Activated T-helper 1 cell treated with anti-CD3 and anti-CD28 coated beads, Interleukin-2, amount 50 U/mL, for 16 hours (primary cell): Measurements from ENCODE around the gene OTUD4.
A peak's percentile ranks its signal among the peaks of the same experiment; 100 is the strongest.
"Not testable (repeated sequence)": the region's sequence is repeated elsewhere in the genome, so short reads cannot be mapped to it uniquely, and the experiment has no call there.

Source experiments
- DNase-seq, 2 donors: peaks; one replicate each; pipeline ENCODE4 v3.0.0-alpha.2; 2020; ENCODE audit warnings: low read depth in 1 of 2, low spot score in 1 of 2

The OTUD4 gene, protein sequence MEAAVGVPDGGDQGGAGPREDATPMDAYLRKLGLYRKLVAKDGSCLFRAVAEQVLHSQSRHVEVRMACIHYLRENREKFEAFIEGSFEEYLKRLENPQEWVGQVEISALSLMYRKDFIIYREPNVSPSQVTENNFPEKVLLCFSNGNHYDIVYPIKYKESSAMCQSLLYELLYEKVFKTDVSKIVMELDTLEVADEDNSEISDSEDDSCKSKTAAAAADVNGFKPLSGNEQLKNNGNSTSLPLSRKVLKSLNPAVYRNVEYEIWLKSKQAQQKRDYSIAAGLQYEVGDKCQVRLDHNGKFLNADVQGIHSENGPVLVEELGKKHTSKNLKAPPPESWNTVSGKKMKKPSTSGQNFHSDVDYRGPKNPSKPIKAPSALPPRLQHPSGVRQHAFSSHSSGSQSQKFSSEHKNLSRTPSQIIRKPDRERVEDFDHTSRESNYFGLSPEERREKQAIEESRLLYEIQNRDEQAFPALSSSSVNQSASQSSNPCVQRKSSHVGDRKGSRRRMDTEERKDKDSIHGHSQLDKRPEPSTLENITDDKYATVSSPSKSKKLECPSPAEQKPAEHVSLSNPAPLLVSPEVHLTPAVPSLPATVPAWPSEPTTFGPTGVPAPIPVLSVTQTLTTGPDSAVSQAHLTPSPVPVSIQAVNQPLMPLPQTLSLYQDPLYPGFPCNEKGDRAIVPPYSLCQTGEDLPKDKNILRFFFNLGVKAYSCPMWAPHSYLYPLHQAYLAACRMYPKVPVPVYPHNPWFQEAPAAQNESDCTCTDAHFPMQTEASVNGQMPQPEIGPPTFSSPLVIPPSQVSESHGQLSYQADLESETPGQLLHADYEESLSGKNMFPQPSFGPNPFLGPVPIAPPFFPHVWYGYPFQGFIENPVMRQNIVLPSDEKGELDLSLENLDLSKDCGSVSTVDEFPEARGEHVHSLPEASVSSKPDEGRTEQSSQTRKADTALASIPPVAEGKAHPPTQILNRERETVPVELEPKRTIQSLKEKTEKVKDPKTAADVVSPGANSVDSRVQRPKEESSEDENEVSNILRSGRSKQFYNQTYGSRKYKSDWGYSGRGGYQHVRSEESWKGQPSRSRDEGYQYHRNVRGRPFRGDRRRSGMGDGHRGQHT

DNA sequence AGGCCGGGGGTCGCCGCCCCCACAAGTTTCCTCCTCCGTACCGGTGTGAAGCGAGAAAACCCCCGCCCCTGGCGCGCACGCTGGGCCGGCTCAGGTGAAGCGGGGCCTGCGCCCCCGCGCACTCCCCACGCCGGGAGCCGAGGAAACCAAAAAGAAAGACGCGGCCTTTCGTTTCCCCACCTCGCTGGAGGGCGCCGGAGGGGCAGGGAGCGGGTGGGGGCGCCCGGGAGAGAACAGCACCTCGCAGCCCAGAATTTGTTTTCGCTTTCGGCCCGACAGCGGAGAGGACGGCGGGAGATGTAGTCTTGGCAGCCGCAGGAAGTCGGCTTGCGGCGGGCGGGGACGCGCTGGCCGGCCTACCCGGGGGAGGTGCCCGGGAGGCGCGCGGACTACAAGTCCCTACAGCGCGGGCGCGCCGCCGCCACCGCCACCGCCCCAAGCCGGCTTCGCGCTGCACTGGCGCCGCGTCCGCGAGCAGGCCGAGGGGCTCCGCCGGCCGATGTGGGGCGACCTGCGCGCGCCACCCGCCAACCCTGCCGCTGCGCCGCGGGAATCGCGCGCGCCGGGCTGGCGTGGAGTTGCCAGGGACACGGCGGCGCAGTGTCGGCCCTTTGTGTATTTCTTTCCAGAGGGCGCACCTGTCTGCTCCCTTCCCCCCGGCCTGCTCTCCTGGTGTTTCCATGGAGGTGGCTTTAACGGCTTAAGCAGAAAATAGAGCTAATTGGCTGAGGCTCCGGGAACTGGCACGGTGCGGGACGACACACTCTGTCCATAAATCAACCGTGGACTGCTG is at the start of gene OTUD4:
Gene OTUD4, minus strand, starts transcription at position 292 of the 793 bp plus-strand sequence. CDS start 616 bp downstream, outside the sequence.
- DNase-seq: peak; percentile 84 to 93

DNA sequence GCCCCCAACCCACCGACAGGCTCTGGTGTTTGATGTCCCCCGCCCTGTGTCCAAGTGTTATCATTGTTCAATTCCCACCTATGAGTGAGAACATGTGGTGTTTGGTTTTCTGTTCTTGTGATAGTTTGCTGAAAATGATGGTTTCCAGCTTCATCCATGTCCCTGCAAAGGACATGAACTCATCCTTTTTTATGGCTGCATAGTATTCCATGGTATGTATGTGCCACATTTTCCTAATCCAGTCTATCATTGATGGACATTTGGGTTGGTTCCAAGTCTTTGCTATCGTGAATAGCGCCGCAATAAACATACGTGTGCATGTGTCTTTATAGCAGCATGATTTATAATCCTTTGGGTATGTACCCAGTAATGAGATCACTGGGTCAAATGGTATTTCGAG is 42.8 kb upstream of the OTUD4 start:
- DNase-seq: not testable (repeated sequence)

DNA sequence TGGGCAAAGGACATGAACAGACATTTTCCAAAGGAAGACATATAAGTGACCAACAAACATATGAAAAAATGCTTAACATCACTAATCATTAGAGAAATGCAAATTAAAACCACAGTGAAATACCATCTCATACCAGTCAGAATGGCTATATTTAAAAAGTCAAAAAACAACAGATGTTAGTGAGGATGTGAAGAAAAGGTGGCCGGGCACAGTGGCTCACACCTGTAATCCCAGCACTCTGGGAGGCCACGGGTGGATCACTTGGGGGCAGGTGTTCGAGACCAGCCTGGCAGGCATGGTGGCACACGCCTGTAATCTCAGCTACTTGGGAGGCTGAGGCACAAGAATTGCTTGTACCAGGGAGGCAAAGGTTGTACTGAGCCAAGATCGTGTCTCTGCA is 41.1 kb upstream of the OTUD4 start:
- DNase-seq: not testable (repeated sequence)

DNA sequence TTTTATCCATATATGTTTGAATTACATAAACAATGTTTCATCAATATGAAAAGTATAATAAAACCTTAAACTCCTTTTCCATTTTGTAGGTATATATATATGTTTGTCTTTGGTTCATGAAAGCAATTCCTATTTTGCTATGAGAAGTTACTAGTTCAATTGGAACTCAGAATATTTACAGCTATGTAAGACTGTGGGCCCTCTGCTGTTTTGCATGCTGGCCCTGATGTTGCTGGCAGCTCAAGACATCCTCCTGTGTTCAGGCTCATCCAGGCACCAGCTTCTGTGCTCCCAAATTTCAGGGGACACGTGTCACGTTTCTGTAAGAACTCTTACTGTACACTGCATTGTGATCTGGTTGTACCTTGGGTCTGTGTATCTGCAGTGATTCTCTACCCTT is 38.7 kb upstream of the OTUD4 start:
- no peak for DNase-seq

DNA sequence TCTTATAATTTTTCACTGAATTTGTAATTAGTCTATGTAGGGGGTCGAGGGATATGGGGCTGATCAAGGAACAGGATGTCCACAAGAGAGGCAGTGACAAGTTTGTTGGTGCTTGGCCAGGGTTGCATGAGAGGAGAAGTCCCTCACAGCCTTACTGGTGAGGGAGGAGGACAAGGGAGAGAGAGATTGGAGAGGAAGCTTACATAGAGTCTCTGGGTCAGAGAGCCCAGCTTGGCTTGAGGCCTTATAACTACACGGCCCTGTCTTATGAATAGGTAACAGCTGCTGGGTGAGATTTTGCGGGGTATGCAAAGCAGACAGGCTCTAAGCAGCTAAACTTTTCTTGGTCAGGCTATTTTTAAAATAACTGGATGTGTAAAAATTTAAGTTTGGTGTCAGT is 37.9 kb upstream of the OTUD4 start:
- no peak for DNase-seq

DNA sequence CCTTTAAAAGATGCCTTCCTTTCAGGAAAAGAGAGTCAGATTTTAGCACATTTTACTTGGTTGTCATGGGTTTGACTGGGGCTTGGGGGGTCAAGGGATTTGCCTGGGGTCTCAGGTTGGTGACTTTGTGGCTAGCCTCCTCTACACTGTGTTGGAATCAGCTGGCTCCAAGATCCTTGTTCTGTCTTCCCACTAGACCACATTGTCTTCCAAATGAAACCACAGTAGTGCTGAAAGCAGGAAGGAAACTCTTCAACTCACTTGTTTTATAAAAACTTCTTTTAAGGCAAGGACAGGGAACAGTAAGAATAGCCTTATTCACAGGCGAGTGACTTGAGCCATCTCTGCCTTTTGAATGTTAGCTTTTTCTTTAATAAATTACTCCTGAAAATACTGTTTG is 37.0 kb upstream of the OTUD4 start:
- no peak for DNase-seq

DNA sequence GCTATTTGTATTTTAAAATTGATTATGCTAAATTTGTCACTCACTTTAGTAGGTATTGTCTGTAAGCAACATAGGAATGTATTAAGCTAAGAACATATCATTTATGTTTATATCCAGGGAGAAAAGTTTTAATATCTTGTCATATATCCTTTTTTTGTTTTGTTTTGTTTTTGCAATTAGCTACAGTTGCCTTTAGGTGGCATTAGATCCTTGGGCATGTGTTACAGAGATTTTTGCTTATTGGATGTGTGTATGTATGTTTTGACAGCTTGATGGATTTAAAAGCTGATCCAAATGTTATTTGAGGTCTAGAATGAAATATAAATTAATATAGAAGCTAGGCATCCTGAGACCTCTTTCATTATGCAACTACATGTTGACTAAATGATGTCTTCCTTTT is 36.1 kb upstream of the OTUD4 start:
- DNase-seq: no peak

DNA sequence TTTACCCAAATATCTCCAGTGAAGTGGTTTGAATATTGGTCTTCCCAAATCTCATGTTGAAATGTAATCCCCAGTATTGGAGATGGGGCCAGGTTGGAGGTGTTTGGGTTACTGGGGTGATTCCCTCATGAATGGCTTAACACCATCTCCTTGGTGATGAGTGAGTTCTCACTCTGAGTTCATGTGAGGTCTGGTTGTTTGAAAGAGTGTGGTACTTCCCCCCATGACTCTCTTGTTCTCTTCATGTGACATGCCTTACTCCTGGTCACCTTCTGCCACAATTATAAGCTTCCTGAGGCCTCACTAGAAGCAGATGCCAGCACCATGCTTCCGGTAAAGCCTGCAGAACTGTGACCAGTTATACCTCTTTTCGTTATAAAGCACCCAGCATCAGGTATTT is 32.9 kb upstream of the OTUD4 start:
- DNase-seq: no peak

DNA sequence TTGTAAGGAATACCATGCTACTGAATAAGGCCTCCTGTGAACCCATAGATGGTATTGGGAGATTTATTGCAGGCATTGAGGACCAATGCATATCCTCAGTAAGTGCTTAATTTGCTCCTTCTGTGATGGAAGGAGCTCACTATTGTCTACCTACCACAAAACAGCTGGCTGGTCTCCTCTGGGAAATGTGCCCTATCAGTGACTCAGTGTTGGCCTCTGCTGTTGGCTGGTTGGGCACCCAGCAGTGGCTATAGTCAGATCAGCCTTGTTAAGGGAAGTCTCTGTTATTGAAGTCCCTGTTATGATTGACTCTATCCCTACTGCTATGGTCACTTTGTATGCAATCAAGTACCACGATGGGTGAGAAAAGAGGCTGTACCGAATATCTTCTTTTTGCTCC is 27.5 kb upstream of the OTUD4 start:
- DNase-seq: no peak

DNA sequence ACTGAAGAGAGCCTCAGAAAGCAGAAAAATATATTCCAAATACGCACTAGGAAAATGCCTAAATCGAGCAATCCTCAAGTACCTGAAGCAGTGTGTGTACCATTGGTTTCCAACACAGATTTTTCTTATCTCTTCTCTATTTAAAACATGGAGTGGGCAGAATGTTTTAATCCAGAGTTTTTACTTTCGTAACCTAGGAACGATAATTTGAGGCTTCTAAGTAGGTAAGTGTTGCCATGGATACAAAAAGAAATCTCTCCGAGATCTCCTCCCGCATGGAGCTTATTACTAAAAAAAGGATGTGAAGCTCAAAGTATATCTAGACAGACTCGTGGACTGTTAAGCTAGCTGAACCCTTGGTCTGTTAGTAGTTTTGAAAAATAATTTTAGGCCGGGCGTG is 23.0 kb upstream of the OTUD4 start:
- no peak for DNase-seq

DNA sequence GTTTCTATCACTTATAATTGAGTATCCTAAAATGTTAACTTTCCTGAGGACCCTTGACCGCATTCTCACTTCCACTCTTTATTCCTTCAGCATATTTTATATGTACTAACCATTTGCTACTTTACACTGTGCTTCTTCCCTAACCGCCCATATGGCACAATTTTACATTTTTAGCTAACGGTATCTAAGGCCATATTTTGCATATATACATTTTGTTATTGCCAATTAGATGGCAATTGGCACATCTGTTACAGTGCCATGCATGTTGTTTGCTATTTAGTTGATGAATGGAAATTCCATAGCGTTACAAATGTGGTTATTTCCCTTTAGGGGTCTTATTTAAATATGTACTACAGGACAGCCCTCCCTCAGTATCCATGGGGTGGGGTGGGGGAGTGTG is 20.0 kb upstream of the OTUD4 start:
- DNase-seq: no peak

DNA sequence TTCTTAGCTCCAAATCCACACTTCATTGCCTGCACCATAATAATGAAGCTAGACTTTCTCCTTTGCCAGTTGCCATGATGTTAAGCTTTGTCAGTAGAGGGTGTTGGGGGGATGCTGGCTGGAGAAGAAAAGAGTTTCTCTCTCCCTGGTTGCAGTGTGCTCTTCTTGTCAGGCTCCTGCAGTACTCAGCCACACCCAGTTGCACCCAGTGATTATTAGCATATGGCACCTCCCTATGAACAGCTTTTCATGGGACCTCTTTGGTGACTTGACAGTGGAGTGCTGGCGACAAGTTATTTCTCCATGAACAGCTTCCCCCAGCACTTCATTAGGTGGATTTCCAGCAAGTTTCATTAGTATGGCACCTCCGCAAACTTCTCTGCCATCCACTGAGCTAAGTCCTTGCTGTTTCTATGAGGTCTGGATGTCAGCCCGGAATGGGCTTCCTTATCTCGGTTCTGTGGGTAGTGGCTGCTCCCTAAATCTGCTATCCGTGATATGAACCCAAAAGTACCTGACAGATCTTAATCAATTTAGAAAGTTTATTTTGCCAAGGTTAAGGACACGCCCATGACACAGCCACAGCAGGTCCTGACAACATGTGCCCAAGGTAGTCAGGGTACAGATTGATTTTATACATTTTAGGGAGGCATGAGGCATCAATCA is 18.8 kb upstream of the OTUD4 start:
- no peak for DNase-seq

DNA sequence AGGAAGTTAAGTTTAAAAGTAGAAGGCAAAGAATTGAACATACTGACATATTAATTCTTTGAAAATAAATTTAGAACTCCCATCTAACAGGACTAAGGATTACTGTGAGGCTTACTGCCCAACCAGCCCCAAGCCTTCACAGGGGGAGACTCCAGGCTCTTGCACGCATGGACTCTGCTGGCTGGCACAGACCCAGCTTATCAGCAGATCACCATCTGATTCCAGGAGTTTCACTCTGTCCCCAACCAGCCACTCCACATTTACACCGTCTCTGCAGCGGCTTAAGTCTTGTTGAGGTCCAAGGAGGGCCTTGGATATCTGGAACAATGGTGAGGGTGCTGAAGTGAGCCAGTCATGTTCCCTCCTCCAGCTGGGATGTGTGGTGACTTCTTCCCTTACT is 16.4 kb upstream of the OTUD4 start:
- DNase-seq: no peak

DNA sequence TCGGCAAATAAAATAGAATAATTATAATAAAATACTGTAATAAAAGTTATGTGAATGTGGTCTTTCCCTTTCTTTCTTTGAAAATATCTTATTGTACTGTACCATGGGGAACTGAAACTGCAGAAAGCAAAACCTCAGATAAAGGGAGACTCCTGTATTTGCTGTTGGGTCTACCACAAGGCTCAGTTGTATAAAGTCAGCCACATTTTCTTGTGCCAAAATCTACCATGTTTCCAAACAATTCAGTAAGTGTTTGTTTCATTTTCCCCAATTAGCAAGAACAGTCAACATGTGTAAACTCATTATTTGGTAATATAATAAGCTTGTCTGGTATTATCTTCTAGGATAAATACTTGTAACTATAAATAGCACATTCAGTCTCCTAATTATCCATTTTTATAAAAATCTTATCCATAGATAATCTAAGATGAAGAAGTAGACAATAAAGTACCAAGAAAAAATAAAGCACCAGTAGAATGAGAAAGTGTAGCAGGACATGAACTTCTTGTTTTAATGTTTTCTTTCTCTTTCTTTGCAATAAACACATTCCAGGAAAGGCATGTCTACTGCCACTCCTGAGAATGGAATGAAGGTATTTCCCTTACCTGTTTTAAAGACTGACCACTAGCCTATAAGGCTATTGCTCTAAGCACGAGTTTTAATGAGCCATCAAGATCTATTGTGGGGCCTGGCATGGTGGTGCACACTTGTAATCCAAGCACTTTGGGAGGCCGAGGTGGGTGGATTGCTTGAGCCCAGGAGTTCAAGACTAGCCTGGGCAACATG is 15.0 kb upstream of the OTUD4 start:
- DNase-seq: no peak

DNA sequence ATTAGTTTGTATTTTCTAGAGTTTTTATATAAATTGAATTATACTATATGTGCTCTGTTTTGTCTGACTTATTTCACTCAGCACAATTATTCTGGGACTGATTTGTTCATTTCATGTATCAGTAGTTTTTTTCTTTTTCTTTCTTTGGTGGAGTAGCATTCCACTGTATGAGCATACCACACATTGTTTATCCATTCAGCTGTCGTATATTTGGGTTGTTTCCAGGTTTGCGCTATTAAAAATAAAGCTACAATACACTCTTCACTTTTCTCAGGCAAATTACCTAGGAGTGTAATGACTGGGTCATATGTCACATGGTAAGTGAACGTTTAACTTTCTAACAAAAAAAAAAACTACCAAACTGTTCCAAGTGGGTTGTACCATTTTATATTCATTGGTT is 9.6 kb upstream of the OTUD4 start:
- DNase-seq: no peak

DNA sequence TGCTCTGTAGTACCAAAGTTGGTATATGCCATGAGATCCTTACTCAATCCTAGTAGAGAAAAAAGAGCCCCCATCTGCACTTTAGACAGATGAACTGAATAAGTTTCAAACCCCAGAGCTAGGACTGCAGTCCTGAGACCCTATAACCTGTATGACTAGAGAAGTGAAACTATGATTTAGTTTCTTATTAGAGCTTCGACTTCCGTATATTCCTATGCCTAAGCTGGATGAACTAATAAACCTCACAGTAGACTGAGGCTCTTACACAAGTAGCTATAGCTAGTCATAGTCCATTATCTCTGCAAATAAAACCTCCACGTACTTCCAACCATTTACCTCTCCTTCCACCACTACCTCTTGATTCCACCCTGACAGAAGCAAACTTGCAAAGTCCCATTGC is 6.3 kb upstream of the OTUD4 start:
- no peak for DNase-seq

DNA sequence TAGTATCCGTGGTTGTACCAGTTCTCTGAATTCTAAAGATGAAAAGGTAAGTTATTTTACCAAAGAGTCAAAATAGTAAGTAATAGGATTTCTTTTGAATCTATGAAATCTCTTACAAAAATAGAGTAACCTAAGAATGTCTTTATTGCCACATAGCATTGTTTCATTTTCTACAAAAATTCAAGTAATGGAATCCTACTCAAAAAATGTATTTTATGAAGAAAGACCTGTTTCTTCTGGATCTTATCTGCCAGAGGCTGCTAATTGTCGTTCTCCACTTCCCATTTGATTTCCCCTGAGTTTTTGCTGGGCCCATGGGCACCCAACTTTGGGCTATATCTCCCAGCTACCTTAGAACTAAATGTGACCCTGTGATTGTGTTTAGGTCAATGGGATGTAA is 3.2 kb upstream of the OTUD4 start:
- DNase-seq: no peak

DNA sequence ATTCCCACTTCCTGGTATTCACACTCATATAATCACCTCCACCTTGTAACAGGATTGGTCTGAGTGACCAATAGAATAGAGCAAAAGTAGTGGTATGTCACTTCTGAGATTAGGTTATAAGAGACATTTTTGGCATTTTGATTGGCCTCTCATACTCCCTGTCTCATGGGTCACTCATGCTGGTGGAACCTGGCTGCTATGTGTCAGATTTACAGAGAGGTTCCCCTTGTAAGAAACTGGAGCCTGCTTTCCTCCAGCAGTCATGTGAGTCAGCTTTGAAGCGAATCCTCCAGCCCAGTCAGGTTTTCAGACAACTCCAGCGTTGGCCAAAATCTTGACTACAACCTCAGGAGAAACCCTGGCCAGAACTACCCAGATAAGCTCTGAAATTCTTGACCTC is 2.6 kb upstream of the OTUD4 start:
- no peak for DNase-seq

DNA sequence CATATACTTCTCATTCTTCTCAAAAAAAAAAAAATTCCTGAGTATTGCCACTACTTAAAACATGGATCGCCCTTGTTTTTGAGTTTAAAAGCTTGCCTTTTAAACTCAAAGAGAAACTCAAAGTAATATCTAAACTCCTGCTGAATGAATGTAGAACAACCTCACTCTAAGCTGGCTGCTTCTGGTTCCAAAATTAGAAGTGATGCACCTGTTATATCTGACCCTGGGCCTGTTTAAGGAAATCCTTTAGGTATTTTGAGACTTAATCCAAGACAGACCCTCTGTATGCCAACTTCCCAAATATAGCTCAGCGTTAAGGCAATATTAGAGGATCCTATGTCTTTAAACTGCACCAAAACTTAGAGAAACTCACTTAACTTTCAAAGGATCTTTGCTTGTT is 1.8 kb upstream of the OTUD4 start:
- DNase-seq: no peak

DNA sequence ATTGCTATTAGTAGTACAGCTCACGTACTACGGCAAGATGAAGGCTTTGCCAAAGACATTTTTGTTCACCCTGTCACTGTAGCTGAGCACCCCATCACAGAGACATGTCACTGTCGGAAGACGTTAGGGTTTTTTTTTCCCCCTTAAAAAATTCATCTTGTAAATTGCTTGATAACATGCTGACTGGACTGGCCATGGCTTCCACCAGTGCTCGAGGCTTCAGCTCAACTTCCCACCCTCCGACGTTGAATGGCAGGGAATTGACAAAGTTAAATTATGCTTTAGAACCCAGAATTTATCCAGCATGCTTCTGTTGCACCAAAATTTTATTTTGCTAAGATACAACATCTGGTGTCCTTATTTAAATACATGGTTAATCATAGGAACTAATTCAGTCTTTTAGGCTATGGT is 707 bp upstream of the OTUD4 start:
- no peak for DNase-seq
